Midbrain (tissue), 1 donor: ENCODE results near the gene CRHR2.
"Not testable (repeated sequence)": the region's sequence is repeated elsewhere in the genome, so short reads cannot be mapped to it uniquely, and the experiment has no call there.

Experiments used
- DNase-seq: peaks from one replicate; lab custom pipeline; 2025; lab: John Stamatoyannopoulos, UW

Gene CRHR2

GRCh38 chr7:30654296-30655090 lies 27.8 kb downstream of the CRHR2 start:
- DNase-seq: no peak

GRCh38 chr7:30652698-30653641 lies 29.3 kb downstream of the CRHR2 start:
- no peak for DNase-seq

GRCh38 chr7:30652132-30652531 lies 30.1 kb downstream of the CRHR2 start:
- no peak for DNase-seq

GRCh38 chr7:30650421-30650808 lies 31.8 kb downstream of the CRHR2 start:
- no peak for DNase-seq

GRCh38 chr7:30649717-30650420 lies 32.4 kb downstream of the CRHR2 start:
- DNase-seq: no peak

GRCh38 chr7:30648744-30649540 lies 33.3 kb downstream of the CRHR2 start:
- no peak for DNase-seq

- no peak for DNase-seq
These were observed 34.5 kb downstream of the CRHR2 start for GRCh38 chr7:30647589-30648364.

- DNase-seq: no peak
These were observed 36.1 kb downstream of the CRHR2 start for GRCh38 chr7:30646154-30646553.

- no peak for DNase-seq
These were observed 36.6 kb downstream of the CRHR2 start for GRCh38 chr7:30645661-30646060.

- DNase-seq: no peak
These were observed 37.8 kb downstream of the CRHR2 start for GRCh38 chr7:30644286-30644955.

GRCh38 chr7:30642789-30643188 lies 39.5 kb downstream of the CRHR2 start:
- no peak for DNase-seq

- not testable (repeated sequence) for DNase-seq
These were observed 39.9 kb downstream of the CRHR2 start for GRCh38 chr7:30642322-30642721.

GRCh38 chr7:30635798-30636197 lies 46.5 kb downstream of the CRHR2 start:
- DNase-seq: no peak

- DNase-seq: no peak
These were observed 47.5 kb downstream of the CRHR2 start for GRCh38 chr7:30634634-30635201.

- no peak for DNase-seq
These were observed 48.0 kb downstream of the CRHR2 start for GRCh38 chr7:30634193-30634626.

GRCh38 chr7:30633223-30633622 lies 49.0 kb downstream of the CRHR2 start:
- DNase-seq: no peak

- no peak for DNase-seq
These were observed 51.3 kb downstream of the CRHR2 start for GRCh38 chr7:30630986-30631385.

- no peak for DNase-seq
These were observed 55.2 kb downstream of the CRHR2 start for GRCh38 chr7:30627026-30627425.

GRCh38 chr7:30625283-30625682 lies 57.0 kb downstream of the CRHR2 start:
- DNase-seq: no peak

GRCh38 chr7:30618961-30619360 lies 63.3 kb downstream of the CRHR2 start:
- no peak for DNase-seq
